ENCODE results near the gene GARIN5A.

The GARIN5A gene

GRCh38 chr19:50449236-50449899 lies 27.3 kb downstream of the GARIN5A start:
- TF ChIP-seq GABPA (IDR thresholded peaks at IDR 0.05; ENCODE audit: low read depth) (no peak), CTCF (IDR thresholded peaks at IDR 0.05; ENCODE audit: insufficient read depth, low read length) (no peak), POLR2AphosphoS5 (IDR thresholded peaks at IDR 0.05; ENCODE audit: low read depth) (no peak), REST (IDR thresholded peaks at IDR 0.05; ENCODE audit: insufficient replicate concordance, low read depth) (no peak), SPI1 (IDR thresholded peaks at IDR 0.05; ENCODE audit: borderline replicate concordance, low read depth) (no peak)
- no peak for DNase-seq (ENCODE audit: low read depth in 1 of 2, low spot score in 1 of 2)
- no peak overlapping the region for H3K27ac ChIP-seq (replicated peaks)
- H3K27me3 ChIP-seq (ENCODE audit: insufficient read depth, poor library complexity, severe bottlenecking): peaks cover 5% of the 10 kb centered on the region
- no peak overlapping the region for H3K4me3 ChIP-seq (replicated peaks; ENCODE audit: insufficient read depth, low read length)

- Histone ChIP-seq H3K4me3 (replicated peaks; ENCODE audit: insufficient read depth, low read length) (no peak overlapping the region), H3K27ac (replicated peaks) (no peak overlapping the region), H3K27me3 (ENCODE audit: insufficient read depth, poor library complexity, severe bottlenecking) (peaks cover 5% of the 10 kb centered on the region)
- TF ChIP-seq REST (IDR thresholded peaks at IDR 0.05; ENCODE audit: insufficient replicate concordance, low read depth) (no peak), POLR2AphosphoS5 (IDR thresholded peaks at IDR 0.05; ENCODE audit: low read depth) (no peak), GABPA (IDR thresholded peaks at IDR 0.05; ENCODE audit: low read depth) (no peak), CTCF (IDR thresholded peaks at IDR 0.05; ENCODE audit: insufficient read depth, low read length) (no peak), SPI1 (IDR thresholded peaks at IDR 0.05; ENCODE audit: borderline replicate concordance, low read depth) (no peak)
- no peak for DNase-seq (ENCODE audit: low read depth in 1 of 2, low spot score in 1 of 2)
Measured at GRCh38 chr19:50447750-50448149, 28.9 kb downstream of the GARIN5A start.

- H3K4me3 ChIP-seq (replicated peaks; ENCODE audit: insufficient read depth, low read length): no peak overlapping the region
- TF ChIP-seq CTCF (IDR thresholded peaks at IDR 0.05; ENCODE audit: insufficient read depth, low read length) (no peak), SPI1 (IDR thresholded peaks at IDR 0.05; ENCODE audit: borderline replicate concordance, low read depth) (no peak), REST (IDR thresholded peaks at IDR 0.05; ENCODE audit: insufficient replicate concordance, low read depth) (no peak), POLR2AphosphoS5 (IDR thresholded peaks at IDR 0.05; ENCODE audit: low read depth) (no peak), GABPA (IDR thresholded peaks at IDR 0.05; ENCODE audit: low read depth) (no peak)
- H3K27me3 ChIP-seq (ENCODE audit: insufficient read depth, poor library complexity, severe bottlenecking): peaks cover 5% of the 10 kb centered on the region
- no peak for DNase-seq (ENCODE audit: low read depth in 1 of 2, low spot score in 1 of 2)
- no peak overlapping the region for H3K27ac ChIP-seq (replicated peaks)
Measured at GRCh38 chr19:50447053-50447452, 29.6 kb downstream of the GARIN5A start.

All from HL-60 (cell line).